ENCODE measurements around the gene JARID2.

JARID2 gene

GRCh38 chr6:15416932-15417509 is 171.2 kb downstream of the JARID2 start:
- DNase-seq (ENCODE audit: low read depth in 2 of 2), result no peak

DNA sequence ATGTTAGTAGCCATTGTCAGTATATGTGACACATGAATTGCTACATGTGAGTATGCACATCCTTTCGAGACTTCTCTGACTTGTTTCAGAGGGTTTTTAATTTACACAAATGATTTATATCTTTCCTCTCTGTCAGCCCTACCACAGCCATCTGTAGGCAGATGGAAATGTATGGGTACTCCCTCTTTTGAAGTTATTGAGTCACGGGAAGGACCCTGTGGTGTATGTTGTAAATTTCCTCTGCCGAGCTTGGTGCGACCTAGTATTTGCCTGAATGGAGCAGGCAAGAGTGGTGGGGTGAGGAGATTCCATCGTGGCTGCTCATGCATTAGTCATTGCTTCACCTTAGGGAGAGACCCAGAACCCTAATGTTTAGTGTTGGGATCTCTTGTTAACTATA is 171.9 kb downstream of the JARID2 start:
- DNase-seq (ENCODE audit: low read depth in 2 of 2), result no peak

DNA sequence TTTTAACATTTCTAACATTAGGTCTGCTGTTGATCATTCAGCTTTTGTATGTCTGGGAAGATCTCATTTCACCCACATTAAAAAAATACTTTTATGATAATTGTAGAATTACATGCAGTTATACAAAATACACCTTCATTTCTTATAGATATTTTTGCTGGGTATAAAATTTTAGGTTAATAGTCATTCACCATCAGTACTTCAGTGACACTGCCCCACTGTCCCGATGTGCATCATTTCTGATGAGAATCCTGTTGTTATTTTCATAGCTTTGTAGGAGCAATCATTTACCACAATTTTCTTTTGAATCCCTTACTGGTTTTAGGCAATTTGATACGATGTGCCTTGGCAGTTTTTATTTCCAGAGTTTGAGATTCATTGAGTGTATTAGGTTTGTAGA is 173.6 kb downstream of the JARID2 start:
- DNase-seq (ENCODE audit: low read depth in 2 of 2), result no peak

- DNase-seq (ENCODE audit: low read depth in 2 of 2), result no peak
These were observed 175.1 kb downstream of the JARID2 start for GRCh38 chr6:15420959-15421438.

GRCh38 chr6:15421945-15422733 is 176.3 kb downstream of the JARID2 start:
- no peak for DNase-seq (ENCODE audit: low read depth in 2 of 2)

DNA sequence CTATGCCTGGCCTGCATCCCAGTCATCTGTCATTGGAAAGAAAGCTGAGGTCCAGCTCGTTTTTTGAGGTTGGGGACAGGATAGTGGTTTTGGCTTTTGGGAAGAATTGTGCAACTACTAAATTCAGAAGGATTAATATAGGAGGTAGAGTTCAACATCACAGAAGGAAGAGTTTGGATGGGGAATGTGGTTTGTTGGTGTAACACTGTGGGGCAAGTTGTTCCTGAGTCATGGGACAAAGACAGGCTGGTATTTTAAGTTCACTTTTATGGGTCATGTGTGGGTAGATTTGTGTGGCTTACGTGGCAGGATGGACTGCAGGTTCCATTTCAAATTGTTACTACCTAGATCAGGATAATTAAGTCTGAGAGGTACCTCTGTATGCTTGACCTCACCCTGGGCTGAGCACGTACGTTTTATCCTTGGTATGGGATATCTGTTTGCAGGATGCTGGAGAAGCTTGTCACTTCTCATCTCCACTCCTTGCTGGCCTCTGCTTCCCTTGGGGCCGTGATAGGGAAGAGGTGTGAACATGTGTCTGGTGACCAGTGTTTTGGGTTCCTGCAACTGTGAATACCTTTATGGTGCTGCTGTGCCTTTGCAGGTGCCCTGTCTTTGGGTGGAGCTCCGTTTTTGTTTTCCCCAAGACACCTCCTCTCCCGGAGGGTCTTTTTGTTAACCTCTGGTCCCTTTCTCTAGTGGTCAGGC is 177.6 kb downstream of the JARID2 start:
- DNase-seq (ENCODE audit: low read depth in 2 of 2), result no peak

GRCh38 chr6:15425947-15426346 is 180.1 kb downstream of the JARID2 start:
- DNase-seq (ENCODE audit: low read depth in 2 of 2), result no peak

GRCh38 chr6:15426395-15426794 is 180.5 kb downstream of the JARID2 start:
- no peak for DNase-seq (ENCODE audit: low read depth in 2 of 2)

DNA sequence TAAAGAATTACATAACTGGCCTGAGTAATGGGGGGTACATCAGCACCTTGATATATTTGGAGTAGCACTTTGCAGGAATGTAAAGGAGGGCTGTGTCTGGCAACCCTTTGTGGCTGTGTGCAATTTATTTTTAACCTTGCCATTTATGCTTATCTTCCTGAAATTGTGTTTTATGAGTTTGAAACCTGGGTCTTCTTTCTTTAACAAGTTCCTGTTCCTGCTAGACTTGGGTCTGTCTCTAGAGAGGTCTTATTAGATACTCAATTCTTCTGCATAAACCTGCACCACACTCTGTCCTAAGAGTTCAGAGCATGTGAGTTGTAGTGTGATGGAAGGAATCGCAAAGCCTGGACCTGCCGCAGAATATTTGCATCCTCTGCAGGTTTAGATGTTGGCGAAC is 181.0 kb downstream of the JARID2 start:
- DNase-seq (ENCODE audit: low read depth in 2 of 2), result no peak

DNA sequence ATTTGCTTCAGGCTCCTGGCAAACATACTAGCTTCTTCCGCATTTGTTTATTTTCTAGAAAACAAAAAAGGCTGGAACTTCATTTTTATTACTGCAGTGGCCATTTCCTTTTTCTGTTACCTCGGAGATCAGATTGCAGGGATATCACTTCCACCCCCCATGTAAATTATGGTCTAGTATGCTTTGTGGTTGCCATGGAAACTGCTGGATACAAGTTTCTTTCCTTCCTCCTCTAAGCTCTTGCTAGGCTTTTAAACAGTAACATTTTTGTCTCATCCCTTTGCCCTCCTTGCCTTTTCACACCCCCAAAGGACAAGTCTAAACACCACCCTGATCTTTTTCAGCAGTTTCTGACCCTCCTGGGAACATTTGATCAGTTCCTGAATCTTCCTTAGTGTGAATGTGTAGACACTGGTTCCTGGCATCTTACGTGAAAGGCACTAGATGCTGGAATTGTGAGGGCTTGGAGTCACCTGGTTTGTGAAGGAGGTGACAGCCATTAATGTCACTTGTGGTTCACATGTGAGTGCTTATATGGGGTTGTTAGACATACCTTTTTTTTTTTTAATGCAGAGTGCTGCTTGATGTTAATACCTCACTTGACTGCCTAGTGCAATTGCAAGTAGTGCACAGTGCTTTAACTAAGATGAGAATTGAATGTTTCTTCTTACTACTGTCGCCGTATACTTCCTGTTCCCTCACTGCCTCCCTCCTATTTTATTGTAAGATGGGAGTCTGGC is 181.6 kb downstream of the JARID2 start:
- no peak for DNase-seq (ENCODE audit: low read depth in 2 of 2)

DNA sequence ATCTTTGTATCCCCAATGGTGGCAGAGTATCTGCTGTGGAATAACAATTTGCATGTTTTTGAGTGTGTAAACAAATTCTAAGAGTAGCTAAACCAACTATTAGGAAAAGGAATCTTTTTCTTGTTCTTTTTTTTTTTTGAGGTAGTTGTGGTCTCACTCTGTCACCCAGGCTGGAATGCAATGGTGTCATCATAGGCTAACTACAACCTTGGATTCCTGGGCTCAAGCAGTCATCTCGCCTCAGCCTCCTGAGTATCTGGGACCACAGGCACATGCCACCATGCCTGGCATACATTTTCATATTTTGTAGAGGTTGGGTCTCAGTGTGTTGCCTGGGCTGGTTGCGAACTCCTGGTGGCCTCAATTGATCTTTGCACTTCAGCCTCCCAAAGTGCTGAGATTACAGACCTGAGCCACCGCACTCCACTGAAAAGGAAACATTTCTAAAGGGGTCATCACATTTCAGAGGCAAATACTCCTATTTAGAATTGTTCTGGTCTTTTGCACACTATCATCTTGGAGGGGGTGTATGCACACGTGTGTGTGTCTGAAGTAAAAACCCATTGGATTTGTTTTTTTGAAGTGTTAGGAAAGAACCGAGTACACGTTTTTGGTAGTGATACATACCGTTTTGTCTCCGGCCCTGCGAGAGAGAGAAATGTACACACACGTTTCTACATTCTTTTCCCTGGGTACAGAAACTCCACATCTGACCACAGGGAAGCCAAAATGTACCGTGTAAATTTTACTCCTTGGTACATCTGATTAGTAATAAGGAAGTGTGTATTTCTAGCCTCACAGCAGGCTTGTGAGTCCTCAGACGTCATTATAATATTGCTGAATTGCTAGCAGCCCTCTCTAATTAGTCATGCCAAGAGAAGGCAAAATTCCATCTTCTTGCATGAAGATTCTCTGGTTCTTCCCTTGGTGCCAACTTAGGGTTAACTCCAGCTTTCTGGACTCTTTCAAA is 183.6 kb downstream of the JARID2 start:
- no peak for DNase-seq (ENCODE audit: low read depth in 2 of 2)

DNA sequence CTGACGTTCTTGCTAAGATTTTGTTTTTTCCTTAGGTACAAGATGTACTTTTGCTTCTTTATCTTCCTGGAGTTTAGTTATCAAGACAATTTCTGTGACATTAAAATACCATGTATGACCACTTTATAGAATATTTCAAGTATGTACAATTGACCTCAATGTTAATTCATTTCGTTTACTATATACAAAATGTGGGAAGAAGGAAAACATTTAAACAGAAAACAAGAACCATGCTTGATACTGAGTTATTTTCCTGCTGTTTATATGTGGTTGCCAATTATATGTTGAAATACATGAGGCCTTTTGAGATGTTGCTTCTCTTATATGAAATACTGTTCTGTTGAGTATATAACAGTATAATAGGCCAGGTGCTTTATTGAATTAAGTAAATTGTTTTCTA is 184.3 kb downstream of the JARID2 start:
- no peak for DNase-seq (ENCODE audit: low read depth in 2 of 2)

GRCh38 chr6:15430931-15431405 is 185.1 kb downstream of the JARID2 start:
- DNase-seq (ENCODE audit: low read depth in 2 of 2), result no peak

- DNase-seq (ENCODE audit: low read depth in 2 of 2), result no peak
These were observed 186.1 kb downstream of the JARID2 start for GRCh38 chr6:15431762-15432483.

- DNase-seq (ENCODE audit: low read depth in 2 of 2), result no peak
These were observed 187.6 kb downstream of the JARID2 start for GRCh38 chr6:15433511-15433861.

DNA sequence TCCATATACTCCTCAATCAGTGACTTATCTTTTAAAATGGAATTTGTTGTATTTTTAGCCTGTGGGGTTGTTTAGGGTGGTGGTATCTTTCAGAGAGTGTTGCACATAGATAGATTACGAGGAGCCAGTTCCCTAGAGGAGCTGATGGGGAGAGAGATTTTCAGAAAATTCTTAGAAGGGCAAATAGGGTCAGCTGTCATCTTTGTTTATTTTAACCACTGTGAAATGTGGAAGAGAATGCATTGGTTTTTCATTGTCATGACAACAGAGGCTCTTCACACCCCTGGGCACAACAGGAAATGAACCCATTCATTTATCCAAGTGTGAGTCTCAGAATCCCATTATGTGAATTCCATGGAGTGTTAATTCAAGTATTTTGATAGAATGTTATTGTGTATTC is 188.4 kb downstream of the JARID2 start:
- DNase-seq (ENCODE audit: low read depth in 2 of 2), result no peak

DNA sequence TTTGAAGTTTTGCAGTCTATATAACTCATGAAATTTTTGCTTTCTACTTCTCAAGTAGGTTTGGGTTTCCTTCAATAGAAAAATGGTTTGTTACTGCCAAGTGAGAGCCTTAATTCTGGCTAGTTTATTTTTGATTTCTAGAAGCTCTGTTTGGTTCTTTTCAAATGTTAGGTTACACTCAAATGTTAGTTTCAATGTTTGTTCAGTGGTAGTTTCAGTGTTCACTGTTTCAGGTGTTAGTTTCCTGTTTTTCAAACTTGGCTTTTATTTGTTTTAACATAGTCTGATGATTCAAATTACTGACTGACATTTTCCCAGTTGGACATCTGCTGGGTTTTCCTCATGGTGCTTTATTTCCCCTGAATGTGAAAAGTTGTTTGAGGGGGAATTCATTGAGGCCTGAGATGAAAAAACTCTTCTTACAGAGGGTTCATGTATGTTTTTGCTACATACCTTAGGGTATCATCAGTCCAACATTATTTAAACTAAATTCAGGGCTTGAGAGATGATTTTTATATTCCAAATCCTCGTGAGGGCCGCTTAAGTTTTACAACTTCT is 189.0 kb downstream of the JARID2 start:
- no peak for DNase-seq (ENCODE audit: low read depth in 2 of 2)

DNA sequence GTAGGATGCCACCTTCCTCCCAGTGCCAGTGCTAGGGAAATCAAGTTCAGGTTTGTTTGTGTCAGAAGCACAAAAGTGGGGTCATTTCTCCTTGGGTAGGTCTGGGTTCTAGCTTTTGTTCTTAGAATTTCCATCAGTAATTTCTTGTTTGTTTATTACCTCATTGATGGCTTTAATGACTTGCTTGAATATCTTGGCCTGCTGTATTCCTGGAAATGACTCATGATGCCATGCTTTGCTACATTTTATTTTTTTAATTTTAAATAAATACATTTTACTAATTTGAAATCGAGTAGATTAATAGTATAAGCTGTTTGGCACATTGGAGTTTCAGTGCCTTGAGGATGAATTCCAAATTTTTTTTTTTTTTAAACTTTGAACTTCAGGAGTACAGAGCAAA is 189.6 kb downstream of the JARID2 start:
- no peak for DNase-seq (ENCODE audit: low read depth in 2 of 2)

GRCh38 chr6:15436451-15436850 is 190.6 kb downstream of the JARID2 start:
- DNase-seq (ENCODE audit: low read depth in 2 of 2), result no peak

DNA sequence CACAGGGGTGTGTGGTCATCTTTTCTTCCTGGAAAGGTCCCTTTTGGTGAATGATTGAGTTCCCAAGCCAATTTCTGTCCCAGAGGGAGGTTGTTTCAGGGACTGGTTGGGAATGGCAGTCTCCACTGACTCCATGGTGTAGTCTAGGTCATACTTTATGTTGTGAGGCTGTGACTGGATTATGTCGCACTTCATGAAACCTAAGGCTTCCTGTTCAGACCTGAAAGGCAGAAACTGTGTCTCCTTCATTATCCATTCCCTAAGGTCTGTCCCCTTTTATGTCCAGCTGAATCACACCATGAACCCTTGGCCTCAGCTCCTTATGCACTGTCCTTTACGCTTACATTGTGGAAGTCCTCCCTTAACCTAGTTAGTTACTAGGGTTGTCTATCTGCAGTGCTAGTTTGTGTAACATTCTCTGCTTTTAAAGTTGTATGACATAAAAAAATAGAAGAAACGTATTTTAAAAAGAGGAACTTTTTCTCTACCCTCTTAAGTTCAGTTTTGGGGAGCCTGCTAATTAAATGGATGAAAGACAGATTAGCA is 191.3 kb downstream of the JARID2 start:
- no peak for DNase-seq (ENCODE audit: low read depth in 2 of 2)

All from activated CD8-positive, alpha-beta memory T cell treated with anti-CD3 and anti-CD28 coated beads for 4 hours (primary cell).